HG03159 (cell line): ENCODE measurements around the gene ZFP91.

Source experiments
- ATAC-seq: cut with Tn5 transposase; IDR thresholded peaks from one replicate; pipeline ENCODE4 v1.9.1; 2021; ENCODE audit warnings: mild to moderate bottlenecking, moderate library complexity; ENCODE audit not compliant: unreplicated experiment

ZFP91 gene

GRCh38 chr11:58628446-58628845 is 49.6 kb downstream of the ZFP91 start:
- ATAC-seq, result no peak

- peak; percentile 60 for ATAC-seq
Observed at GRCh38 chr11:58629857-58630256, 51.0 kb downstream of the ZFP91 start.

- ATAC-seq, result no peak
Observed at GRCh38 chr11:58631378-58631777, 52.5 kb downstream of the ZFP91 start.

GRCh38 chr11:58632510-58632909 is 53.6 kb downstream of the ZFP91 start:
- ATAC-seq, result no peak

GRCh38 chr11:58636587-58636986 is 57.7 kb downstream of the ZFP91 start:
- no peak for ATAC-seq

GRCh38 chr11:58637371-58637770 is 58.5 kb downstream of the ZFP91 start:
- ATAC-seq, result no peak

- ATAC-seq, result no peak
Observed at GRCh38 chr11:58639103-58639502, 60.2 kb downstream of the ZFP91 start.

GRCh38 chr11:58639669-58640068 is 60.8 kb downstream of the ZFP91 start:
- no peak for ATAC-seq

- ATAC-seq, result no peak
Observed at GRCh38 chr11:58640386-58641023, 61.6 kb downstream of the ZFP91 start.

GRCh38 chr11:58641341-58641740 is 62.5 kb downstream of the ZFP91 start:
- ATAC-seq, result no peak

GRCh38 chr11:58641803-58642581 is 63.1 kb downstream of the ZFP91 start:
- ATAC-seq, result no peak

GRCh38 chr11:58645854-58646253 is 67.0 kb downstream of the ZFP91 start:
- ATAC-seq, result no peak

- ATAC-seq, result peak; percentile 77
Observed at GRCh38 chr11:58647141-58647699, 68.4 kb downstream of the ZFP91 start.

GRCh38 chr11:58647866-58648265 is 69.0 kb downstream of the ZFP91 start:
- ATAC-seq, result peak; percentile 17

GRCh38 chr11:58649623-58650022 is 70.8 kb downstream of the ZFP91 start:
- no peak for ATAC-seq

- ATAC-seq, result no peak
Observed at GRCh38 chr11:58650496-58650895, 71.6 kb downstream of the ZFP91 start.

GRCh38 chr11:58652726-58653280 is 73.9 kb downstream of the ZFP91 start:
- ATAC-seq, result no peak

- ATAC-seq, result peak; percentile 96
Observed at GRCh38 chr11:58654079-58654907, 75.4 kb downstream of the ZFP91 start.

- peak; percentile 49 for ATAC-seq
Observed at GRCh38 chr11:58654908-58655296, 76.0 kb downstream of the ZFP91 start.

GRCh38 chr11:58656348-58656747 is 77.5 kb downstream of the ZFP91 start:
- no peak for ATAC-seq

- no peak for ATAC-seq
Observed at GRCh38 chr11:58658623-58659022, 79.8 kb downstream of the ZFP91 start.
